ENCODE results near the gene GTF2A2.
"Not testable (repeated sequence)": the region's sequence is repeated elsewhere in the genome, so short reads cannot be mapped to it uniquely, and the experiment has no call there.

The GTF2A2 gene

DNA sequence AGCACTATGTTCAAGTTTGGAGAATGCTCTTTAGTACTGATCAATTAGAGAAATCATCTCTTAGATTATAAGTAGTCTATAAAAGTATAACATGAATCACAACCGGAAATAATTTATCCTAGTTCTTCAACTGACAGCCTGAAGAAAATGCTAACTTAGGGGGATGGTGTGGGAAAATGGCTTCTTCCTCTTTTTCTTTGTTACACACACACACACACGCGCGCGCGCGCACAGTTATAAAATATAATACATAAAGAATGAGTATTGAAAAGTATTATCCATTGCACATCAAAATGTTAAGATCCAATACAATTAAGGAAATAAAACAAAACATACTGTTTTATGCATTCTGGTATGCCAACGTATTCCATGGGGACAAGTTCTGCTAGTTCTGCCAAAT lies 11.2 kb upstream of the GTF2A2 start:
- DNase-seq (ENCODE audit: low read depth), result no peak
- no peak overlapping the region for H3K9ac ChIP-seq (ENCODE audit: low read length)
- H3K4me1 ChIP-seq (ENCODE audit: control insufficient read depth, insufficient read depth, low read length), result peaks cover 6% of the 10 kb centered on the region
- no peak overlapping the region for H3K4me3 ChIP-seq (ENCODE audit: low read length)
- H3K9me3 ChIP-seq (ENCODE audit: control insufficient read depth, low read length), result no peaks in the 10 kb centered on the region
- no peaks in the 10 kb centered on the region for H3K27me3 ChIP-seq (replicated peaks; ENCODE audit: control insufficient read depth, insufficient read depth, low read length)
- peaks cover 87% of the 10 kb centered on the region for H3K36me3 ChIP-seq (ENCODE audit: control insufficient read depth, insufficient read depth, low read length, severe bottlenecking)

DNA sequence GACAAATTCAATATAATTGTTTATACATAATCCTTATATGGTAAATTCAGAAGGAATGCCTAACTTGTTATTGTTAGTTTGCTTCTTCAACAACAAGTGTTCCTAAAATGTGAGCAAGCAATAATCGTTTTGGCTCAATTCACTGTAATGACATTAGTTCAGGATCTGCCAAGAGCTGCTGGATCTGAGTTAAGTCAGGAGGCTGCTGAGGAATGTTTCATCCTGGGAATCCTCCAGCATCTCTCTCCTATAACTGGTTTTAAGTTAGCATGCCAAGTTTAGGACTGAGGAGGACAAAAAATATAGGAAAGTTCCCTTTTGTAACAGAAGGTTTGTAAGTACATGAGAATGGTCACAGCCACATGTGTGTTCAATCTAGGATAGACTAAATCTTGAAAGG lies 4.9 kb upstream of the GTF2A2 start:
- Histone ChIP-seq H3K27me3 (replicated peaks; ENCODE audit: control insufficient read depth, insufficient read depth, low read length) (no peaks in the 10 kb centered on the region), H3K9me3 (ENCODE audit: control insufficient read depth, low read length) (no peaks in the 10 kb centered on the region), H3K4me3 (ENCODE audit: low read length) (peak overlapping the region; percentile 22), H3K36me3 (ENCODE audit: control insufficient read depth, insufficient read depth, low read length, severe bottlenecking) (peaks cover 53% of the 10 kb centered on the region), H3K4me1 (ENCODE audit: control insufficient read depth, insufficient read depth, low read length) (peaks cover 33% of the 10 kb centered on the region), H3K9ac (ENCODE audit: low read length) (peak overlapping the region; percentile 63)
- DNase-seq (ENCODE audit: low read depth), result peak; percentile 29

GRCh38 chr15:59659366-59659765 lies 2.1 kb upstream of the GTF2A2 start:
- H3K9ac ChIP-seq (ENCODE audit: low read length), result no peak overlapping the region
- H3K27me3 ChIP-seq (replicated peaks; ENCODE audit: control insufficient read depth, insufficient read depth, low read length), result no peaks in the 10 kb centered on the region
- H3K36me3 ChIP-seq (ENCODE audit: control insufficient read depth, insufficient read depth, low read length, severe bottlenecking), result peaks cover 30% of the 10 kb centered on the region
- no peak overlapping the region for H3K4me3 ChIP-seq (ENCODE audit: low read length)
- H3K9me3 ChIP-seq (ENCODE audit: control insufficient read depth, low read length), result no peaks in the 10 kb centered on the region
- peaks cover 48% of the 10 kb centered on the region for H3K4me1 ChIP-seq (ENCODE audit: control insufficient read depth, insufficient read depth, low read length)
- DNase-seq (ENCODE audit: low read depth), result no peak

DNA sequence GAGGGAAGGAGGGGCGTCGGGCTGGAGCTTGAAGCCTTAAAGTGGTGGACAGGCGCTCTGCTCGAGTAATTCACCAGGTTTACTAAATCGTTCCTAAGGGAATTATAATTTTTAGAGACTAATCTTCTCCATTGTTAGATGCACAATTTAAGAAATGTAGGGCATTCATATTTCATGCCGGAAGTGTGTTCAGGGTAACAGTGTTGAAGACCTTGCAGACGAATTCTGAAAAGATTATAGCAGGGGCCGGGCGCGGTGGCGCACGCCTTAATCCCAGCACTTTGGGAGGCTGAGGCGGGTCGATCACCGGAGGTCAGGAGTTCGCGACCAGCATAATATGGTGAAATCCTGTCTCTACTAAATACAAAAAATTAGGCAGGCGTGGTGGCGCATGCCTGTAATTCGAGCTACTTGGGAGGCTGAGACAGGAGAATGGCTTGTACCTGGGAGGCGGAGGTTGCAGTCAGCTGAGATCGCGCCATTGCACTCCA lies 365 bp upstream of the GTF2A2 start:
- no peak for DNase-seq (ENCODE audit: low read depth)
- no peaks in the 10 kb centered on the region for H3K27me3 ChIP-seq (replicated peaks; ENCODE audit: control insufficient read depth, insufficient read depth, low read length)
- peaks cover 33% of the 10 kb centered on the region for H3K4me1 ChIP-seq (ENCODE audit: control insufficient read depth, insufficient read depth, low read length)
- H3K4me3 ChIP-seq (ENCODE audit: low read length), result peak overlapping the region; percentile 96
- peak overlapping the region; percentile 94 for H3K9ac ChIP-seq (ENCODE audit: low read length)
- H3K36me3 ChIP-seq (ENCODE audit: control insufficient read depth, insufficient read depth, low read length, severe bottlenecking), result peaks cover 24% of the 10 kb centered on the region
- no peaks in the 10 kb centered on the region for H3K9me3 ChIP-seq (ENCODE audit: control insufficient read depth, low read length)

- Histone ChIP-seq H3K9ac (ENCODE audit: low read length) (no peak overlapping the region), H3K36me3 (ENCODE audit: control insufficient read depth, insufficient read depth, low read length, severe bottlenecking) (peaks cover 38% of the 10 kb centered on the region), H3K9me3 (ENCODE audit: control insufficient read depth, low read length) (no peaks in the 10 kb centered on the region), H3K4me3 (ENCODE audit: low read length) (no peak overlapping the region), H3K4me1 (ENCODE audit: control insufficient read depth, insufficient read depth, low read length) (peaks cover 15% of the 10 kb centered on the region), H3K27me3 (replicated peaks; ENCODE audit: control insufficient read depth, insufficient read depth, low read length) (no peaks in the 10 kb centered on the region)
- DNase-seq (ENCODE audit: low read depth), result no peak
Measured at GRCh38 chr15:59654046-59654445, 3.3 kb downstream of the GTF2A2 start.

DNA sequence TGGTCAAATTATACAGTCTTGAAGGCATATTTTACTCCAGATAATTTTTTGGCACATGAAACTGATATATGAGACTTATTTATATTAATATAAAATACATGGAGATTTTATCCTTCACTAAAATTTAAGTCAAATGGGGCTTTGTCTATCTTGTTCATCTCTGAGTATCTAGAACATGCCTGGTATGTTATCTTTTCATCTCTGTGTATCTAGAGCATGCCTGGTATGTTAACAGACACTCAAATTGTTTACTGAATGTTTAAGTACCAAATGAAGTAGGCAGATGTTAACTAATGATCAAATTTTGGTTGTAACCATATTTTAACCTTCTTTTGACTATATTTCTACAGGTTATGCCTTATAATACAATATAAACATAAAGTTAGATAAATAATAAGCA lies 7.7 kb downstream of the GTF2A2 start:
- Histone ChIP-seq H3K36me3 (ENCODE audit: control insufficient read depth, insufficient read depth, low read length, severe bottlenecking) (peaks cover 58% of the 10 kb centered on the region), H3K4me1 (ENCODE audit: control insufficient read depth, insufficient read depth, low read length) (no peaks in the 10 kb centered on the region), H3K9ac (ENCODE audit: low read length) (no peak overlapping the region), H3K9me3 (ENCODE audit: control insufficient read depth, low read length) (no peaks in the 10 kb centered on the region), H3K4me3 (ENCODE audit: low read length) (no peak overlapping the region), H3K27me3 (replicated peaks; ENCODE audit: control insufficient read depth, insufficient read depth, low read length) (no peaks in the 10 kb centered on the region)
- DNase-seq (ENCODE audit: low read depth), result peak; percentile 7

GRCh38 chr15:59647085-59647484 lies 10.2 kb downstream of the GTF2A2 start:
- Histone ChIP-seq H3K9me3 (ENCODE audit: control insufficient read depth, low read length) (no peaks in the 10 kb centered on the region), H3K4me1 (ENCODE audit: control insufficient read depth, insufficient read depth, low read length) (no peaks in the 10 kb centered on the region), H3K9ac (ENCODE audit: low read length) (no peak overlapping the region), H3K36me3 (ENCODE audit: control insufficient read depth, insufficient read depth, low read length, severe bottlenecking) (peaks cover 59% of the 10 kb centered on the region), H3K4me3 (ENCODE audit: low read length) (no peak overlapping the region), H3K27me3 (replicated peaks; ENCODE audit: control insufficient read depth, insufficient read depth, low read length) (no peaks in the 10 kb centered on the region)
- DNase-seq (ENCODE audit: low read depth), result no peak

- no peak for DNase-seq (ENCODE audit: low read depth)
- Histone ChIP-seq H3K9ac (ENCODE audit: low read length) (no peak overlapping the region), H3K9me3 (ENCODE audit: control insufficient read depth, low read length) (no peaks in the 10 kb centered on the region), H3K4me3 (ENCODE audit: low read length) (no peak overlapping the region), H3K27me3 (replicated peaks; ENCODE audit: control insufficient read depth, insufficient read depth, low read length) (no peaks in the 10 kb centered on the region), H3K36me3 (ENCODE audit: control insufficient read depth, insufficient read depth, low read length, severe bottlenecking) (peaks cover 59% of the 10 kb centered on the region), H3K4me1 (ENCODE audit: control insufficient read depth, insufficient read depth, low read length) (no peaks in the 10 kb centered on the region)
Measured at GRCh38 chr15:59646277-59646676, 11.0 kb downstream of the GTF2A2 start.

GRCh38 chr15:59645812-59646211 lies 11.5 kb downstream of the GTF2A2 start:
- not testable (repeated sequence) for DNase-seq (ENCODE audit: low read depth); H3K9ac ChIP-seq (ENCODE audit: low read length); H3K9me3 ChIP-seq (ENCODE audit: control insufficient read depth, low read length); H3K27me3 ChIP-seq (replicated peaks; ENCODE audit: control insufficient read depth, insufficient read depth, low read length); H3K4me1 ChIP-seq (ENCODE audit: control insufficient read depth, insufficient read depth, low read length); H3K4me3 ChIP-seq (ENCODE audit: low read length)
- H3K36me3 ChIP-seq (ENCODE audit: control insufficient read depth, insufficient read depth, low read length, severe bottlenecking), result peaks cover 59% of the 10 kb centered on the region

DNA sequence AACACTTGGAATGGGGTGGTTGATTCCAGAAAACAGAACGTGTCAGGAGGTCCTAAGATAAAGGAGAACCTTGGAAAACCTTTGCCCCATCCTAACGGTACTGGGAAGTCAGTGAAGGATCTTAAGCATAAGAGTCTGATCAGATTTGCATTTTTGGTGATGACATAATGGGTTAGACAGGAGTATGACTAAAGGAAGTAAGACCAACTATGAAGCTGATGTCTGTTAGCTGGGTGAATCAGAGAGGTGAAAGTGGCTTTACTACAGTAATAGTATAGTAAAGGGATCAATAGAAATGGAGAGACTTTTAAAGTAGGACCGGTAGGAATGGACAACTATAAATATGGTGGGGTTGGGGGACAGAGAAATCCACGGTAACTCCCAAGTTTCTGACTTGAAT lies 12.6 kb downstream of the GTF2A2 start:
- H3K4me1 ChIP-seq (ENCODE audit: control insufficient read depth, insufficient read depth, low read length), result no peaks in the 10 kb centered on the region
- H3K27me3 ChIP-seq (replicated peaks; ENCODE audit: control insufficient read depth, insufficient read depth, low read length), result no peaks in the 10 kb centered on the region
- H3K4me3 ChIP-seq (ENCODE audit: low read length), result no peak overlapping the region
- H3K9ac ChIP-seq (ENCODE audit: low read length), result no peak overlapping the region
- peak; percentile 4 for DNase-seq (ENCODE audit: low read depth)
- no peaks in the 10 kb centered on the region for H3K9me3 ChIP-seq (ENCODE audit: control insufficient read depth, low read length)
- H3K36me3 ChIP-seq (ENCODE audit: control insufficient read depth, insufficient read depth, low read length, severe bottlenecking), result peaks cover 58% of the 10 kb centered on the region

DNA sequence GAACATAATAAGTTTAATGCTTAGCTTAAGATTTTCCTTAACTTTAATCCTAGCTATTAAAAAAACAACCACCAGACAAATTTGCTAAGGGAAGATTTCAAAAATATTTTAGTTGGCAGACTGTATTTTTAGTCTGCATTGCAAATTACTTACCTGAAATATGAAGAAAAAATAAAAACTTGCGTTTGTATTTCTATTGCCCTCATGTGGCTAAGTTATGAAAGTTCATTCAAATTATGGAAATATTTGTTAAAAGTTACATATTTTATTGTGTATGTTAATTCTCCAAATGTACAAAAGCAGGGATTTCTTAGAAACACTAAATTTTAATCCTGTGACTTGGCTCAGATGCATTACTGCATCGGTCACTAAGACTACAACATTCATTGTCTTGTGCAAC lies 15.0 kb downstream of the GTF2A2 start:
- peaks cover 66% of the 10 kb centered on the region for H3K36me3 ChIP-seq (ENCODE audit: control insufficient read depth, insufficient read depth, low read length, severe bottlenecking)
- DNase-seq (ENCODE audit: low read depth), result peak; percentile 40
- H3K4me3 ChIP-seq (ENCODE audit: low read length), result no peak overlapping the region
- no peaks in the 10 kb centered on the region for H3K27me3 ChIP-seq (replicated peaks; ENCODE audit: control insufficient read depth, insufficient read depth, low read length)
- no peak overlapping the region for H3K9ac ChIP-seq (ENCODE audit: low read length)
- H3K9me3 ChIP-seq (ENCODE audit: control insufficient read depth, low read length), result no peaks in the 10 kb centered on the region
- no peaks in the 10 kb centered on the region for H3K4me1 ChIP-seq (ENCODE audit: control insufficient read depth, insufficient read depth, low read length)

- not testable (repeated sequence) for H3K4me1 ChIP-seq (ENCODE audit: control insufficient read depth, insufficient read depth, low read length); H3K27me3 ChIP-seq (replicated peaks; ENCODE audit: control insufficient read depth, insufficient read depth, low read length); H3K9me3 ChIP-seq (ENCODE audit: control insufficient read depth, low read length); DNase-seq (ENCODE audit: low read depth); H3K9ac ChIP-seq (ENCODE audit: low read length); H3K4me3 ChIP-seq (ENCODE audit: low read length)
- H3K36me3 ChIP-seq (ENCODE audit: control insufficient read depth, insufficient read depth, low read length, severe bottlenecking), result peaks cover 44% of the 10 kb centered on the region
Measured at GRCh38 chr15:59637507-59637906, 19.8 kb downstream of the GTF2A2 start.

All from adipocyte (in vitro differentiated cells).